NCI-H2171 treated with DMSO at 0.1 percent for 48 hours (cell line): ENCODE results near the gene GRIN1.

Source experiments
- DNase-seq: peaks from one replicate; lab custom pipeline; 2025; lab: John Stamatoyannopoulos, UW

Gene GRIN1

DNA sequence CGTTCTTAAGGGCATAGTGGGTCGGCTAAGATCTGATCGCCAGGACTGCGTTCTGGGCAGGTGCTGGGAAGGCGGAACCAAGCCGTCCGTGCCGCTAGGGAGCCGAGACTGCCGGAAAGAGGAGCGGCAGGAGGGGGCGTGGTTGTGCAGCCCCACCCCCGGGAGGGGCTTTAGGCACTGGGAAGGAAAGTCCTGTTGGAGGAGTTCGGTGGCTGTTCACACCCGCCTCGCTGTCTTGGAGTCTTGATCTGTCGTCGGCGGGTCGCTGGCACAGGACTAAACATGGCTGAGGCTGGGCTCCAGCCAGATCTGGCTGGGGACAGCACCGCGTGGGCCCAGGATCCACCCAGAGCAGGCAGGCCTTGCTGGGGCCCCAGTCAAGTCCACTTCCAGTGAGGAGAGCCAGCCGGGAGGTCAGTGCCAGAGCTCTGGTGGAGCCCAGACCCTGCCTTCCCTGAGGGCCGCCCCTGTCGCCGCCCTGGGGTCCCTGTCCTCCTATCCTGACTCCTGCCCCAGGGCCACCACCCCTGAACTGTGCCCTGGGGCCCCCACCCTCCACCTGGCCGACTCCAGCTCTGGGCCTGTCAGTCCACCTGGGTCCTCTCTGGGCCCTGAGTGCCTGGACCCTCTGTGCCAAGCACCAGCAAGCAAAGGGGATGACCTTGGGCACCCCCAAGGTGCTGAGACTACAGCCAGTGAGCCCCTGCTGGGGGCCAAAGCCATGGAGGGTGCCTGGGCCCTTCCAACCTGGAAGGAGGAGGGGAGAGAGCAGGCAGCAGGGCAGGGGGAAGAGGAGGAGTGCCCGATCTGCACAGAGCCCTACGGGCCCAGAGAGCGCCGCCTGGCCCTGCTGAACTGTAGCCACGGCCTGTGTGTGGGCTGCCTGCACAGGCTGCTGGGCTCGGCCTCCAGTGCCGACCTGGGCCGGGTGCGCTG, 78.6 kb downstream of the GRIN1 start:
- DNase-seq: no peak

DNA sequence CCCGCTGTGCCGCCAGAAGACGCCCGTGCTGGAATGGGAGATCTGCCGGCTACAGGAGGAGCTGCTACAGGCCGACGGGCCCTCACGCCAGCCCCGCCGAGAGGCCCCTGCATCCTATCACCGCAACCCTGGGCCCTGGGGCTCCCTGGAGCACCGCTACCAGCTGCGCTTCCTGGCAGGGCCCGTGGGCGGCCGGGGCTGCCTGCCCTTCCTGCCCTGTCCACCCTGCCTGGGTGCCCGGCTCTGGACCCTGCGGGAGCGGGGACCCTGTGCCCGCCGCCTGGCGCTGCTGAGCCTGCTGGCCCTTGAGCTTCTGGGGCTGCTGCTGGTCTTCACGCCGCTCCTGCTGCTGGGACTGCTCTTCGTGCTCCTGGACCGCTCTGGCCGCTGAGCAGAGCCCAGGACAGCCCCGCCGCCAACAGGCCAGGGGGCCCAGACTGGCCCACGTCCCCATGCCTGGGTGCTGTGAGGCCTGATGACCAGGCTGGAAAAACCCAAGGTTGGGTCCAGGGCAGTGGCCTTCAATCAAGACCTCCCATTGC, 79.3 kb downstream of the GRIN1 start:
- no peak for DNase-seq
